ENCODE data around the gene COL10A1.

COL10A1 gene

GRCh38 chr6:116078945-116079344 is 47.0 kb downstream of the COL10A1 start:
- no peak for DNase-seq (ENCODE audit: low read depth)
- no peak for TF ChIP-seq CTCF (IDR thresholded peaks at IDR 0.05; ENCODE audit: low read depth, low read length, missing control alignments)
- no peak overlapping the region for H3K4me3 ChIP-seq (ENCODE audit: low read depth, low read length)
- in situ Hi-C loops (cut with HindIII; ENCODE audit: low sequenced_read_pairs): no loop called here

GRCh38 chr6:116078522-116078921 is 47.4 kb downstream of the COL10A1 start:
- DNase-seq (ENCODE audit: low read depth): no peak
- H3K4me3 ChIP-seq (ENCODE audit: low read depth, low read length): no peak overlapping the region
- no peak for TF ChIP-seq CTCF (IDR thresholded peaks at IDR 0.05; ENCODE audit: low read depth, low read length, missing control alignments)
- in situ Hi-C loops (cut with HindIII; ENCODE audit: low sequenced_read_pairs): no loop called here

GRCh38 chr6:116074732-116075390 is 51.1 kb downstream of the COL10A1 start:
- H3K4me3 ChIP-seq (ENCODE audit: low read depth, low read length): no peak overlapping the region
- in situ Hi-C loops (cut with HindIII; ENCODE audit: low sequenced_read_pairs): no loop called here
- no peak for DNase-seq (ENCODE audit: low read depth)
- no peak for TF ChIP-seq CTCF (IDR thresholded peaks at IDR 0.05; ENCODE audit: low read depth, low read length, missing control alignments)

- peak; percentile 11 for DNase-seq (ENCODE audit: low read depth)
Observed at GRCh38 chr6:116073765-116074440, 52.0 kb downstream of the COL10A1 start.

GRCh38 chr6:116072368-116072767 is 53.6 kb downstream of the COL10A1 start:
- H3K4me3 ChIP-seq (ENCODE audit: low read depth, low read length): no peak overlapping the region
- no peak for TF ChIP-seq CTCF (IDR thresholded peaks at IDR 0.05; ENCODE audit: low read depth, low read length, missing control alignments)
- in situ Hi-C loops (cut with HindIII; ENCODE audit: low sequenced_read_pairs): no loop called here
- DNase-seq (ENCODE audit: low read depth): no peak

More at GRCh38 chr6:116073765-116074440, 52.0 kb downstream of the COL10A1 start:
- H3K4me3 ChIP-seq (ENCODE audit: low read depth, low read length): no peak overlapping the region
- no peak for TF ChIP-seq CTCF (IDR thresholded peaks at IDR 0.05; ENCODE audit: low read depth, low read length, missing control alignments)
- in situ Hi-C loops (cut with HindIII; ENCODE audit: low sequenced_read_pairs): no loop called here

GRCh38 chr6:116070616-116071389 is 55.1 kb downstream of the COL10A1 start:
- no peak for TF ChIP-seq CTCF (IDR thresholded peaks at IDR 0.05; ENCODE audit: low read depth, low read length, missing control alignments)
- DNase-seq (ENCODE audit: low read depth): no peak
- in situ Hi-C loops (cut with HindIII; ENCODE audit: low sequenced_read_pairs): no loop called here
- H3K4me3 ChIP-seq (ENCODE audit: low read depth, low read length): no peak overlapping the region

Data from astrocyte of the cerebellum (primary cell).